ENCODE measurements around the gene LIMK1. TPM values are rescaled to one million over a fixed set of nuclear protein-coding genes. Genes with fewer than 3 reads are reported as not detected.

LIMK1 gene
- polyA plus RNA-seq, 2 of the 4 experiments (the other 2 are of a cell fraction), result 17.6 to 28.9 TPM

GRCh38 chr7:74069790-74070618, 13.6 kb upstream of the LIMK1 start:
- ChIA-PET CTCF (interaction anchor here (0.8 to 5.5 kb wide), 9 partner anchors 10 to 332 kb away, joined by 3 to 45 read pairs (median 9); no protein-coding TSS in a partner anchor), POLR2A (no interaction called here)
- TF ChIP-seq PBX3 (IDR thresholded peaks at IDR 0.05) (no peak), RFX5 (IDR thresholded peaks at IDR 0.05) (no peak), NPAS2 (CRISPR knock-in tag; IDR thresholded peaks at IDR 0.05; ENCODE audit: borderline replicate concordance) (no peak), CHD2 (IDR thresholded peaks at IDR 0.05; ENCODE audit: low read length, partially characterized antibody) (no peak), CEBPB (IDR thresholded peaks at IDR 0.05) (peak in 1 of 2 experiments; percentile 15; a peak in 1 of 4 replicates), GATA3 (IDR thresholded peaks at IDR 0.05; ENCODE audit: borderline replicate concordance) (no peak), RARB (CRISPR knock-in tag; IDR thresholded peaks at IDR 0.05) (no peak)
- FAIRE-seq (no peak), DNase-seq (ENCODE audit: low read depth in 1 of 2, low spot score in 1 of 2) (no peak), ATAC-seq (no peak)
- H3K4me3 ChIP-seq, result no peak overlapping the region
- H3K27ac ChIP-seq, result no peak overlapping the region
- no peaks in the 10 kb centered on the region for H3K9me3 ChIP-seq
- H3K4me2 ChIP-seq, result no peak overlapping the region
- WGBS (ENCODE audit: missing lambda C conversion rate), result 65% methylated on average over 11 of the region's 11 CpGs
- H3K4me1 ChIP-seq, result no peaks in the 10 kb centered on the region

GRCh38 chr7:74070619-74070921, 13.0 kb upstream of the LIMK1 start:
- Histone ChIP-seq H3K4me2 (no peak overlapping the region), H3K4me3 (no peak overlapping the region), H3K9me3 (no peaks in the 10 kb centered on the region), H3K4me1 (no peaks in the 10 kb centered on the region), H3K27ac (no peak overlapping the region)
- ChIA-PET CTCF (interaction anchor here (0.8 to 5.5 kb wide), 9 partner anchors 11 to 331 kb away, joined by 3 to 45 read pairs (median 9); no protein-coding TSS in a partner anchor), POLR2A (interaction anchor here (0.6 kb wide), 1 partner anchor 330 kb away, joined by 3 read pairs; no protein-coding TSS in a partner anchor)
- TF ChIP-seq HEYL (CRISPR knock-in tag; IDR thresholded peaks at IDR 0.05), result no peak
- TF ChIP-seq, protein P1, sequence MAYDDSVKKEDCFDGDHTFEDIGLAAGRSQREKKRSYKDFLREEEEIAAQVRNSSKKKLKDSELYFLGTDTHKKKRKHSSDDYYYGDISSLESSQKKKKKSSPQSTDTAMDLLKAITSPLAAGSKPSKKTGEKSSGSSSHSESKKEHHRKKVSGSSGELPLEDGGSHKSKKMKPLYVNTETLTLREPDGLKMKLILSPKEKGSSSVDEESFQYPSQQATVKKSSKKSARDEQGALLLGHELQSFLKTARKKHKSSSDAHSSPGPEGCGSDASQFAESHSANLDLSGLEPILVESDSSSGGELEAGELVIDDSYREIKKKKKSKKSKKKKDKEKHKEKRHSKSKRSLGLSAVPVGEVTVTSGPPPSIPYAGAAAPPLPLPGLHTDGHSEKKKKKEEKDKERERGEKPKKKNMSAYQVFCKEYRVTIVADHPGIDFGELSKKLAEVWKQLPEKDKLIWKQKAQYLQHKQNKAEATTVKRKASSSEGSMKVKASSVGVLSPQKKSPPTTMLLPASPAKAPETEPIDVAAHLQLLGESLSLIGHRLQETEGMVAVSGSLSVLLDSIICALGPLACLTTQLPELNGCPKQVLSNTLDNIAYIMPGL (CRISPR knock-in tag; IDR thresholded peaks at IDR 0.05; ENCODE audit: borderline replicate concordance), result no peak
- TF ChIP-seq CHD4 (IDR thresholded peaks at IDR 0.05; ENCODE audit: borderline replicate concordance), result no peak
- ATAC-seq, result no peak
- no peak for FAIRE-seq
- WGBS (ENCODE audit: missing lambda C conversion rate), result 86% methylated on average over 6 of the region's 6 CpGs
- no peak for DNase-seq (ENCODE audit: low read depth in 1 of 2, low spot score in 1 of 2)

DNA sequence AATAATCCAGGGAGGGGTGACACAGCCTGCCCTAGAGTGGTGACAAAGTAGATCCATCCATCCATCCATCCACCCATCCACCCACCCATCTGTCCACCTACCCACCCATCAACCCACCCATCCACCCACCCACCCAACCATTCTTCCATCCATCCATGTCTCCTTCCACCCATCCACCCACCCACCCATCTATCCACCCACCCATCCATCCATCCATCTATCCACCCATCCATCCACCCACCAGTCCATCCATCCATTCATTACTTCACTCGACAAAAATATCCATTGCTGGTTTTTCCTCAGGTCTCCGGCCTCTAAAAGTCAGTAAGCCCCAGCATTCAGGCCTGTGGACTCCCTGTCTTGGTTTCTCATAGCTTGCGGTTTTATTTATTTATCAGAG, 12.5 kb upstream of the LIMK1 start:
- WGBS (ENCODE audit: missing lambda C conversion rate), result 94% methylated on average over 3 of the region's 3 CpGs
- no peaks in the 10 kb centered on the region for H3K4me1 ChIP-seq
- no peak overlapping the region for H3K4me3 ChIP-seq
- H3K27ac ChIP-seq, result no peak overlapping the region
- CTCF ChIA-PET, result interaction anchor here (1.2 to 5.5 kb wide), 4 partner anchors 13 to 331 kb away, joined by 3 to 45 read pairs (median 15); no protein-coding TSS in a partner anchor
- FAIRE-seq, result no peak
- TF ChIP-seq MAZ (IDR thresholded peaks at IDR 0.05; ENCODE audit: borderline replicate concordance, low read depth, low read length), result no peak
- no peak for TF ChIP-seq EHF (CRISPR knock-in tag; IDR thresholded peaks at IDR 0.05)
- no peak overlapping the region for H3K4me2 ChIP-seq
- POLR2A ChIA-PET, result interaction anchor here (0.6 kb wide), 1 partner anchor 330 kb away, joined by 3 read pairs; no protein-coding TSS in a partner anchor
- no peak for DNase-seq (ENCODE audit: low read depth in 1 of 2, low spot score in 1 of 2)
- no peak for ATAC-seq
- no peaks in the 10 kb centered on the region for H3K9me3 ChIP-seq

DNA sequence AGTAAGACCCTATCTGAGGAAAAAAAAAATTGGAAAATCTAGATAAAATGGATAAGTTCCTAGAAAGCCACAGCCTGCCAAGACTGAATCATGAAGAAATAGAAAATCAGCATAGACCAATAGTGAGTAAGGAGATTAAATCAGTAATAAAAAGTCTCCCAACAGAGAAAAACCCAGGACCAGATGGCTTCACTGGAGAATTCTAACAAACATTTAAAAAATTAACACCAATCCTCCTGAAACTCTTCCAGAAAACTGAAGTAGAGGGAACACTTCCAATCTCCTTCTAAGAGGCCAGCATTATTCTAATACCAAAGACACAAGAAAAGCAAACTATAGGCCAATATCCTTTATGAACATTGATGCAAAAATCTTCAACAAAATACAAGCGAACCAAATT, 8.8 kb upstream of the LIMK1 start:
- Histone ChIP-seq H3K9me3 (no peaks in the 10 kb centered on the region), H3K4me3 (no peak overlapping the region), H3K4me1 (peaks cover 9% of the 10 kb centered on the region), H3K27ac (no peak overlapping the region), H3K4me2 (no peak overlapping the region)
- TF ChIP-seq RCOR1 (IDR thresholded peaks at IDR 0.05; ENCODE audit: low read depth, low read length) (no peak), PHF8 (IDR thresholded peaks at IDR 0.05; ENCODE audit: borderline replicate concordance, low read depth) (no peak), EHF (CRISPR knock-in tag; IDR thresholded peaks at IDR 0.05) (no peak), RFX5 (IDR thresholded peaks at IDR 0.05) (no peak)
- 93% methylated on average over 1 of the region's 1 CpG for WGBS (ENCODE audit: missing lambda C conversion rate)
- CTCF ChIA-PET, result no interaction called here
- no peak for FAIRE-seq
- no peak for ATAC-seq
- POLR2A ChIA-PET, result no interaction called here
- no peak for DNase-seq (ENCODE audit: low read depth in 1 of 2, low spot score in 1 of 2)
